Measurements from ENCODE around the gene UFSP1. TPM values are rescaled to one million over a fixed set of nuclear protein-coding genes. Genes with fewer than 3 reads are reported as not detected.

Gene UFSP1
- total RNA-seq, 2 donors from 2014 or later, result 6.2 to 7.9 TPM

GRCh38 chr7:100895701-100895955 lies 6.1 kb upstream of the UFSP1 start, which contains the start of gene ACHE:
ACHE (minus strand) TSS chr7:100895888; CDS start chr7:100894232, 1,656 bp downstream.
- intact Hi-C loops (cut with DNase I), result loop anchor here (2.0 kb wide), 1 partner anchor 161 kb away; no protein-coding TSS in a partner anchor
- H3K4me1 ChIP-seq, result peaks cover 43% of the 10 kb centered on the region
- no peaks in the 10 kb centered on the region for H3K9me3 ChIP-seq
- peak; percentile 12 for ATAC-seq
- DNase-seq, result no peak
- no peaks in the 10 kb centered on the region for H3K36me3 ChIP-seq (replicated peaks in 1 of 2; ENCODE audit: insufficient read depth in 1 of 2, low read depth in 2 of 2)
- 0% methylated on average over 2 to 8 of the region's 32 CpGs for whole genome bisulfite sequencing, 2 donors
- H3K4me3 ChIP-seq, result peak within 1 kb of the TSS; percentile 6 to 18
- no peak for TF ChIP-seq POLR2A (IDR thresholded peaks at IDR 0.05)
- TF ChIP-seq, protein P1, sequence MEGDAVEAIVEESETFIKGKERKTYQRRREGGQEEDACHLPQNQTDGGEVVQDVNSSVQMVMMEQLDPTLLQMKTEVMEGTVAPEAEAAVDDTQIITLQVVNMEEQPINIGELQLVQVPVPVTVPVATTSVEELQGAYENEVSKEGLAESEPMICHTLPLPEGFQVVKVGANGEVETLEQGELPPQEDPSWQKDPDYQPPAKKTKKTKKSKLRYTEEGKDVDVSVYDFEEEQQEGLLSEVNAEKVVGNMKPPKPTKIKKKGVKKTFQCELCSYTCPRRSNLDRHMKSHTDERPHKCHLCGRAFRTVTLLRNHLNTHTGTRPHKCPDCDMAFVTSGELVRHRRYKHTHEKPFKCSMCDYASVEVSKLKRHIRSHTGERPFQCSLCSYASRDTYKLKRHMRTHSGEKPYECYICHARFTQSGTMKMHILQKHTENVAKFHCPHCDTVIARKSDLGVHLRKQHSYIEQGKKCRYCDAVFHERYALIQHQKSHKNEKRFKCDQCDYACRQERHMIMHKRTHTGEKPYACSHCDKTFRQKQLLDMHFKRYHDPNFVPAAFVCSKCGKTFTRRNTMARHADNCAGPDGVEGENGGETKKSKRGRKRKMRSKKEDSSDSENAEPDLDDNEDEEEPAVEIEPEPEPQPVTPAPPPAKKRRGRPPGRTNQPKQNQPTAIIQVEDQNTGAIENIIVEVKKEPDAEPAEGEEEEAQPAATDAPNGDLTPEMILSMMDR (IDR thresholded peaks at IDR 0.05), result no peak
- H3K27ac ChIP-seq, result peak within 1 kb of the TSS in 2 of 4 donors; percentile 26 to 44
- peaks cover 0 to 18% of the 10 kb centered on the region in 2 donors for H3K27me3 ChIP-seq

DNA sequence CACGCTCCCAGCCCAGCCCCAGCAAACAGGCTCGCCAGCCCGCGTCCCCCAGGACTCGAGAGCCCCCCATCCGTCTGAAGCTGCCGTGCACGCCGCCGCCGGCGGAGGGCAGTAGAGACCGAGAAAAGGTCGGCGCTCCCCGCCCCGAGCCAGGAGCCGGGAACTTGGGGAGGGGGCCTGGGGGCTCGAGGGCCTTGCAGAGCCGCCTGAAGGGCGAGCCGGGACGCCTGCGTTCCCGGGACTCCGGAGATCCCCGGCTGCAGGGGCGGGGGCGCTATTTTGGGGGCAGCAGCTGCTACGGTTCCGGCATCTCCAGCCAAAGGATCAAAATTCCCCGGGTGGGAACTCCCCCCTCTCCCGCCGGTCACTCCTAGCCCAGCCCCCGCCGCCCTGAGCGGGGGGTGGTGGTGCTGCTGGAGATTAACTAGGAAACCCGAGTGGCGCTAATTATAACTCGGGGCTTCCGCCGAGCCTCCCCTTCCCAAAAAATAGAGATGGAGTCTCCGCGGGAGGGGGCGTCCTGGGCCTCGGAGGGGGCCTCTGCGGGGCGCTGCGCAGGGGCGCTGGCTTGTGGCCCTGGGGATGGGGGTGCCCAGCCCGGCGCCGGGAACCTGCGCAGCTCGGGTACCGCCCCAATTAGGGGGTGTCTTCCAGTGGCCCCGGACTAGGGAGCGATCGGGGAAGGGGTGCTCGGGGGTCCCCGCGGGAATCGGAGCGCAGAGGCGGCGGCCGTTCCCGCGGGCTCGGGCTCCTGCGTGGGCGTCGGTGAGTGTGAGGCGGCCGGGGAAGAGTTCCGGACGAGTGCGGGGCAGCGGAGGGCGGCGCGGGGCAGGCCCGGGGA lies 5.6 kb upstream of the UFSP1 start:
- H3K27me3 ChIP-seq, result peaks cover 0 to 18% of the 10 kb centered on the region in 2 donors

GRCh38 chr7:100893910-100894721 lies 4.6 kb upstream of the UFSP1 start:
- ATAC-seq (no peak), DNase-seq (peak in 1 of 4 donors; percentile 18)
- Histone ChIP-seq H3K9me3 (no peaks in the 10 kb centered on the region), H3K27me3 (peaks cover 0 to 18% of the 10 kb centered on the region in 2 donors), H3K36me3 (replicated peaks in 1 of 2; ENCODE audit: insufficient read depth in 1 of 2, low read depth in 2 of 2) (no peaks in the 10 kb centered on the region), H3K4me3 (no peak overlapping the region), H3K27ac (no peak overlapping the region), H3K4me1 (peaks cover 53% of the 10 kb centered on the region)
- 45 to 50% methylated on average over 17 to 38 of the region's 40 CpGs for WGBS, 2 donors
- intact Hi-C loops (cut with DNase I), result loop anchor here (2.0 kb wide), 1 partner anchor 163 kb away; no protein-coding TSS in a partner anchor
- TF ChIP-seq, protein P1 (IDR thresholded peaks at IDR 0.05), result no peak
- TF ChIP-seq POLR2A (IDR thresholded peaks at IDR 0.05), result no peak

More for the DNA sequence above, 5.6 kb upstream of the UFSP1 start:
- peak overlapping the region; percentile 6 to 18 for H3K4me3 ChIP-seq
- no peak overlapping the region for H3K27ac ChIP-seq
- peaks cover 48% of the 10 kb centered on the region for H3K4me1 ChIP-seq
- H3K36me3 ChIP-seq (replicated peaks in 1 of 2; ENCODE audit: insufficient read depth in 1 of 2, low read depth in 2 of 2), result no peaks in the 10 kb centered on the region
- TF ChIP-seq POLR2A (IDR thresholded peaks at IDR 0.05), result no peak
- TF ChIP-seq, protein P1 (IDR thresholded peaks at IDR 0.05), result peak; percentile 75 to 82 (median 80)
- H3K9me3 ChIP-seq, result no peaks in the 10 kb centered on the region
- peak; percentile 37 to 64 (median 55) for DNase-seq
- 1 to 2% methylated on average over 32 to 70 of the region's 83 CpGs for WGBS, 2 donors
- intact Hi-C loops (cut with DNase I), result loop anchor here (2.0 kb wide), 1 partner anchor 162 kb away; no protein-coding TSS in a partner anchor
- peak; percentile 7 for ATAC-seq

GRCh38 chr7:100893318-100893895 lies 3.9 kb upstream of the UFSP1 start:
- WGBS, 2 donors, result 84% methylated on average over 26 of the region's 32 CpGs; no CpG with 5 or more reads in 1 of the 2 donors
- Histone ChIP-seq H3K27me3 (peaks cover 0 to 18% of the 10 kb centered on the region in 2 donors), H3K36me3 (replicated peaks in 1 of 2; ENCODE audit: insufficient read depth in 1 of 2, low read depth in 2 of 2) (no peaks in the 10 kb centered on the region), H3K9me3 (no peaks in the 10 kb centered on the region), H3K4me3 (no peak overlapping the region), H3K4me1 (peaks cover 60% of the 10 kb centered on the region), H3K27ac (no peak overlapping the region)
- no peak for DNase-seq
- intact Hi-C loops (cut with DNase I), result no loop called here
- TF ChIP-seq, protein P1 (IDR thresholded peaks at IDR 0.05), result no peak
- no peak for ATAC-seq

Measured in body of pancreas (tissue), 4 donors.